SW 1271 (cell line): ENCODE results near the gene CLEC12A.
"Not testable (repeated sequence)": the region's sequence is repeated elsewhere in the genome, so short reads cannot be mapped to it uniquely, and the experiment has no call there.

Experiments used
- DNase-seq, 2 experiments: peaks; one replicate each; lab custom pipeline; 2025; lab: John Stamatoyannopoulos, UW

CLEC12A gene

DNA sequence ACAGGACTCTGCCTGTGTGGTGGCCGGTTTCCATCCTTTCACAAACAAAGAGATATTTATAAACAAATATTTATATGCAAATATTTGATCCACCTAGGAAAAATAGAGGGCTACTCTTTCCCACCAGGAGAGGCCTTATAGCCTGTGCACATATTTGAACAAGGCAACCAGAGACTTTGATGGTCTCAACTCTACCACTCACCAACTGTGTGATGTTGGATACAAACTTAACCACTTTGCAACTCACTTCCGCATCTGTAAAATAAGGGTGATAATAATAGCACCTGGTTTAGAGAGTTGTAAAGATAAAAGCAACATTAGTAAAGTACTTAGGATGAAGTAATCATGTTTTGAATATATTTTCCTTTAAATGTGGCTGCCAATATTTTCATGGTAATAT lies 1.5 kb upstream of the CLEC12A start:
- DNase-seq, result no peak

DNA sequence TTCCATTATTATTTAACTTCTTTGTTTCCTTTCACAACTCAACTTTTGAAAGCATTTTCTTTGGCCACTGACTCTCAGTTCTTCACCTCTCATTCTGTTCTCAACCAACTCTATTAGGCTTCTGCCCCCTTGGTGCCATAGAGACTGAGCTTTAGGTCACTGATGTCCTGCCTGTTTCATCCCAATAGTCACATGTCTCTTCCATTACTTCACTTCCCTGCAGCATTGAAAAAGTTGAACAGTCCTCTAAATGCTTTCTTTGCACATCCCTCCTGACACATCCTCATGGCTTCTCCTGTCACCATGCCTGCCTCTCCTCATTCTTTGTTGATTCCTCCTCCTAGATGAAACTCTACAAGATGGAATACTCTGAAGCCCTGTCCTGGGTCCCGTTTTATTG lies 2.7 kb downstream of the CLEC12A start:
- DNase-seq, result no peak

DNA sequence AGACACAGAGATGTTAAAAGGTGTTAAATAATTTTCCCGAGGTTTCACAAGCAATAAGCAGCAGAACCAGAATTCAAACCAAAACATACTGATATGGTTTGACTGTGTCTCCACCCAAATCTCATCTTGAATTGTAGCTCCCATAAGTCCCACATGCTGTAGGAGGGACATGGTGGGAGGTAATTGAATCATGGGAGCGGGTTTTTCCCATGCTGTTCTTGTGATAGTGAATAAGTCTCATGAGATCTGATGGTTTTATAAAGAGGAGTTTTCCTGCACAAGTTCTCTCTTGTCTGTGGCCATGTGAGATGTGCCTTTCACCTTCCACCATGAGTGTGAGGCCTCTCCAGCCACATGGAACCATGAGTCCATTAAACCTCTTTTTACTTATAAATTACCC lies 3.5 kb downstream of the CLEC12A start:
- DNase-seq, result not testable (repeated sequence)

DNA sequence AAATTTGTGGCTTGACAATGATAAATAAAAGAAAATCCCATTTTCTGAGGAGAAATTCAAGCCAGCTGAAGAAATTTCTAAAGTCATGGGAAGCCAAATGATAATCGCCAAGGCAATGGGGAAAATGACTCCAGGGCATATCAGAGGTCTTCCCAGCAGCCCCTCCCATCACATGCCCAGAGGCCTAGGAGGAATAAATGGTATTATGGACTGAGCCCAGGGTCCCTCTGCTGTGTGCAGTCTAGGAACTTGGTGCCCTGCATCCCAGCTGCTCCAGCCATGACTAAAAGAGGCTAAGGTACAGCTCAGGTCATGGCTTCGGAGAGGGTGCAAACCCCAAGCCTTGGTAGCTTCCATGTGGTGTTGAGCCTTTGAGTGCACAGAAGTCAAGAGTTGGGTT lies 4.4 kb downstream of the CLEC12A start:
- DNase-seq, result no peak

DNA sequence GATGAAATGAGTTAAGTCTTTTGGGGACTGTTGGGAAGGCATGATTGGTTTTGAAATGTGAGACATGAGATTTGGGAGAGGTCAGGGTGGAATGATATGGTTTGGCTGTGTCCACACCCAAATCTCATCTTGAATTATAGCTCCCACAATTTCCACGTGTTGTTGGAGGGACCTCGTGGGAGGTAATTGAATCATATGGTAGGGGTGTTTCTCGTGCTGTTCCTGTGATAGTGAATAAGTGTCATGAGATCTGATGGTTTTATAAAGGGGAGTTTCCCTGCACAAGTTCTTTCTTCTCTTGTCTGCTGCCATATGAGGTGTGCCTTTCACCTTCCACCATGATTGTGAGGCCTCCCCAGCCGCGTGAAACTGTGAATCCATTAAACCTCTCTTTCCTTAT lies 5.4 kb downstream of the CLEC12A start:
- DNase-seq, result not testable (repeated sequence)

DNA sequence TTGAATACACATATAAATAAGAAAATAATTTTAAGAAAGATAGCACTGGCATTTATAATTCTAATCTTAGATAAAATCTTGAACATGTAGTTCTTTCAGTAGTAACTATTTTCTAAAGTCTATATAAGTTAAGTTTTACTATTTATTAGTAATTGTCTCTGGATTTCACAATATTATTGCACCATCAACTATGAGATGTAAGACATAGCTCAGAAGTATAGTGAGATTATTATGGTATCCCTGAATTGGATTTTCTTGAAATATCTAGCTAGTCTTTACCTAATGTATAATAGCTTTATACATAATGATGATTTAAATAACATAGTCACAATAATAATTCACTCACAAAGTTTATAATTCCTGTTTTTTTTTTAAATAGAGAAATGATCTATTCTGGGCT lies 6.7 kb downstream of the CLEC12A start:
- no peak for DNase-seq

DNA sequence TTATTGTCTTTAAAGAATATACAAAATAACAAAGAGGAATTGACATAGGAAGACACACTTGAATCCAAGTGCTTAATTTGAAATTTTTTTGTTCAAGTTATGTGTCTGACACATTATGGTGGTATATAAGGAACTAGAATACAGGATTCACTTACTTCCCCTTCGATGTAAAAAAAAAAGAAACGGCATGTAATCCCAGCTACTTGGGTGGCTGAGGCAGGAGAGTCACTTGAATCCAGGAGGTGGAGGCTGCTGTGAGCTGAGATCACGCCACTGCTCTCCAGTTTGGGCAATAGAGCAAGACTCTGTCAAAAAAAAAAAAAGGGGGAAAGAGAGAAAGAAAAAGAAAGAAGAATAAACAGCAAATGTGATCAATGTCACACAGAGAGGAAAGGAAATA lies 8.9 kb downstream of the CLEC12A start:
- DNase-seq, result no peak

DNA sequence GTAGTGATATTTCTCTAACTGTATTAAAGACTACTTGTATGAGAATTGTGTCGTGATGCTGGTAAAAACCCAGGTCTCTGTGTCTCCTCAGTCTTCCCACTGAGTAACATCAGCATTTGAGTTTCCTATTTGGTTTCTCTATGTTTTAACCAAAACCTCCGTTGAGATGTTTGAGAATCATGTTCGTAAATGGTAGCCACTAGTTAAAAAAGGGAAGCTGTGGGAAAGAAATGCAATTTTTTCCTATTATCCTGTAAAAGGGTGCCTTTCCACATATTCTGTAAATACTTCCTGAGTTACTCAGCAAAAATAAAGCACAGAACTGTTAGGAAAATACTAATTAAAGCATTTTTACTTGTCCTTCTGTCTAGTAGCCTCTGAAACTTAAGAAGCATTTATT lies 20.7 kb downstream of the CLEC12A start:
- DNase-seq, result no peak

DNA sequence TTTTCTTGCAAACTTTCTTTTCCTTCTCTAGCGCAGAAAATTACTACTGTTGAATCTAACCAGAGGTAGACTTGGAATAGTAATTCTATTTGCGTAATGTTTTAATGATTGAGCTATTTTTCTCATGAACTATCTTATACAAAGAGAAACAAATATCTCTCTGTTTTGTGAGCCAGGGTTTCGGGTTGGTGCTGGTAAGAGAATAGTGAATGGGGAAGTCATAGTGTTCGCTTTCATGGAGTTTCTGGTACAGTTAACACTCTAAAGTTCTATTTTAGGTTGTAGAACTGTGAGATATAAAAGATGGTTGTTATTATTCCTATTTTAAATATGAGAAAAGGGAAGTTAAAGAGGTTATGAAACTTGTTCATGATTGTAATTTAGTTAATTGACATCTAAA lies 21.1 kb downstream of the CLEC12A start:
- no peak for DNase-seq

DNA sequence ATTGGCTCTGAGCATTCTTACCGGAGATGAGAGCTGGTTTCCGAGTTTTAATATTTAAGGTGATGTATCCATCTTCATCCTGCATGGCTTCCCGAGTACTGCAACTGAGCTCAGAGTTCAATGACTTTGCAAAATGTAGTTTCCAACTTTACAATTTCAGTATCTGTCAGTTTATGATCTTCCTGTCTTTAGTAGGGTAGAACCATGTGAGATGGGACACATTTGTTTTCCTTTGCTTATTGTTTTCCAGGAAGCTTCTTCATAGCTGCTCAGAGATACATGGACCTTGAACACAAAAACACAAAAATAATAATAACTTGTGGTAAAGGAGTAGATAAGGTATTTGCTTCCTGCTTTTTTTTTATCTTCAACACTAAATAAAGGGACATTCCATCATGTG lies 27.8 kb downstream of the CLEC12A start, which contains the start of gene CLEC1B:
TSS of gene CLEC1B (minus strand) at position 106 of the 400 bp plus-strand sequence. CDS start at position 85, 21 bp downstream.
- DNase-seq, result no peak

DNA sequence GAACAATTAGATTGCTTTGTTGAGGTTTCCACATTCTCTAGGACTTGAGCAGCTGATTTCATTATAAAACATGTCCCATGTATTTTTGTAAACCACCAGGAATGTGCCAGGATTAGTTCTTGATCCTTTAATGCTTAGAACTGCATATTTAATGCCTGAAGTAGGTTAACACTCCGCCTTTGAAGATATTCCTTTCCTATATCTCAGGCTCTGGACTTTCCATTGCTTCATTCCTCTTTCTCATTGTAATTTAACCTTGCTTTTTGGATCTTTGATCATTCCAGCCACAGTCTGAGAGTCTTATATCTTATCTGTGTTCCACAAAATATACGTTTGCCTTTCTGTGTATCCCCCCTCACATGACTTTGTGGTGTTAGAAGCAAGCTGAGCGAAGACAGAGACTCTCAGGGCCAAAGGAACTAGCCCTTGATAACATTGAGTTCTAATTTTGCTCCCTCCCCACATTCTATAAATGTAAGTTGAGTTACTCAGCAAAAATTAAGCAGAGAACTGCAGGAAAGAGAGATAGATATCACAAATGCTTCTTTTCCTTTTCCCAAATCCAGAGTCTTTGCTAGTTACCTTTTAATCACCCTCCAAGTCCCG lies 30.1 kb downstream of the CLEC12A start:
- no peak for DNase-seq

DNA sequence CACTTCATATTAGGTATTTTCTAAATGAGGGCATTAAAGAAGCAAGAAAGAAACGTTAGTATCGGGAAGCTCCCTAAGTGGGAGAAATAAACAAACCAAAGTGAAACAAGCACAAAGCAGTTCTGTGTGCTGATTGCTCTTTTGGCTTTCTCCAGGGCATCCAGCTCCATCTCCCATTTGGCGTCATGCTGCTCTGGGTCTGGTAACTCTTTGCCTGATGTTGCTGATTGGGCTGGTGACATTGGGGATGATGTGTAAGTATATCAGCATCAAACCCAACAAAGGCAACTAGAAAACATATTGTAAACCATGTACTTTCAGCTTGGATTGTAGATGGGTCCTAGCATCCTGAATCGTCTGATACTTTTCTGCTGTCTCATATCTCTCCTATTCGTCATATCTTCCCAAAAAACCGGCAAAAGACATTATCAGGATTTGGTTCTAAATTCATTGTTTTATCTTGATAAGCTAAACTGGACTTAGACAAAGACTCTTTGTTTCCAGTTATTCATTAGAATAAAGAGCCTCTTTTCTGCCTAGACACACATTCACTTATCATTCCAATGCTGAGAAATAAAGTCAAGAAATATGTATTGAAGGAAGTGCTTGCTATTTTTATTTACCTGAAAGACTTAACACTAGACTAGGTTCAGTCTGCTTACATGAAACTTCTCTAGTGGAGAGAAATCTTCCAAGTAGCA lies 41.6 kb downstream of the CLEC12A start:
- no peak for DNase-seq

DNA sequence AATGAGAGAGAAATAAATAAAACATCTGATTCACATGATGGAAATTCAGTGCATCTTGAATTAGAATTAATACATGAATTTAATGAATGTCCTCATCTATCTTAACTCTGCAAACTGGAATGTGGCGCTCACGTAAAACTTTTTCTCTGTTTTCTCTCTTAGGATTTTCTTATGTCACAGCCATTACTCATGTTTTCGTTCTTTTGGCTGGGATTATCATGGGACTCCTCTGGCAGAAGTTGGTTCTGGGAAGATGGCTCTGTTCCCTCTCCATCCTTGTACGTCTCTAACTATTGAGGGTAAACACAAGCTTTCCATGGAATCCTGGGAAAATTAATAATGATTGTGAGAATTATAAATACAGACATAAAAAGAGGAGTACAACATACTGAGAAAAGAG lies 44.2 kb downstream of the CLEC12A start:
- no peak for DNase-seq

DNA sequence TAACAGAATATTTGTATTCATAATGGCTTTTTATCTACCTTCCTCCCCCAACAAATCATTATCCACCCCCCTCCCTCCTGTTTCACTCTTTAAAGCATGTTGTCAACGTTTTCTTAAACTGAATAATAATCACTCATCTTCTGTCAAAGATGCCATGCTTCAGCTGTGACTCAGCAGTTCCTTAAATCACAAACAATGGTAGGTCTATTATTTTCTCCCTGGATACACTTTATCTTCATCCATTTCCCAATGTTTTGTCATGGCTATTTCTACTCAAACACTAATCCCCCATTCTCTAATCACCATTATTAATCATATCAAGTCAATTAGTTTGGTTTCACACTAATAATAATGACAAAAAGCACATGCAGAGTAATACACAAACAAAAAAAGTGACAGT lies 45.7 kb downstream of the CLEC12A start:
- DNase-seq, result peak in 1 of 2 experiments; percentile 53

DNA sequence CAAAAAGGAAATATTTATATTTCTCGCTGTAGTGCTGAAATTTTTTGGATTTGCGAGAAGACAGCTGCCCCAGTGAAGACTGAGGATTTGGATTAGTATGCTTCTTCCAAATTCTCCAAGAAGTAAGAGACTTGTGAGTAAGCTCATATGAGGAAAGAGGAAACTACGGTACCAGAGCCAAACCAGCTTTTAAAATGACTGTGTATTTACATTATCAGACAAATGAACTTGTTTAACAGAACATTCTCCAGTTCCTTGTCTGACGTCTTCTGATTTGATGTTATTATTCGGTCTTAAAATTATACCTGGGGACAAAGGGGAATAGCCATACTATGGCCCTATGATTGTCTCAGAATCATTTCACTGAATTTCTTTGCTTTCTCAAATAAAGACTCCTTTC lies 47.2 kb downstream of the CLEC12A start:
- DNase-seq, result no peak

DNA sequence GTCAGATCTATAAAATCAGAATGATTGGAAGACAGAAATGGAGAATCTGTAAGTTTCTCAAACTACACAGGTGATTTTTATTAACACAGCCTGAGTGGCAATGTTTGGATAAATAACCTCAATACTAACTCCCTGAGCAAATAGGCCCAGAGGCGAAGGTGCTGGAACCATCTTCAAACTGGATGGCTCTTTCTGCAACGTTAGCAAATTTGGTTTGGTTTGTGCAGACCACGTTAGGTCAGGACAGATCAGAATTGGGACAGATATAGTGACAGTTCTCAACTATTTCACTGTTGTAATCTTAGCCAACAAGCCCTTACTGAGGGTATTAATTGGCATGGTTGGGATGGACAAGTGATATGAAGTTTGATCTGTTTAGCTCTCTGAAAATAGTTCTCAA lies 50.1 kb downstream of the CLEC12A start:
- no peak for DNase-seq

DNA sequence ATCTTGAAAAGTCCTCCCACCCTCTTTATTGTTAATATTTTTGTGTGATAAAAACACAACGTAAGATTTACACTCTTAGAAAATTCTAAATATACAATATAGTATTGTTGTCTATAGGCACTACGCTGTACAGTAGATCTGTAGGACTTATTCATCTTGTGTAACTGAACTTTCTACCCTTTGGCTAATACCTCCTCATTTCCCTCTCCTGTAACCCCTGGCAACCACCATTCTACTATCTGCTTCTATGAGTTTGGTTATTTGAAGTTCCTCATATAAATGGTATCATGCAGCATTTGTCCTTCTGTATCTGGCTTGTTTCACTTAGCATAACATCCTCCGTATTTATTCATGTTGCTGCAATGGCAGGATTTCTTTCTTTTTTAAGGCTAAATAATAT lies 54.0 kb downstream of the CLEC12A start:
- no peak for DNase-seq

DNA sequence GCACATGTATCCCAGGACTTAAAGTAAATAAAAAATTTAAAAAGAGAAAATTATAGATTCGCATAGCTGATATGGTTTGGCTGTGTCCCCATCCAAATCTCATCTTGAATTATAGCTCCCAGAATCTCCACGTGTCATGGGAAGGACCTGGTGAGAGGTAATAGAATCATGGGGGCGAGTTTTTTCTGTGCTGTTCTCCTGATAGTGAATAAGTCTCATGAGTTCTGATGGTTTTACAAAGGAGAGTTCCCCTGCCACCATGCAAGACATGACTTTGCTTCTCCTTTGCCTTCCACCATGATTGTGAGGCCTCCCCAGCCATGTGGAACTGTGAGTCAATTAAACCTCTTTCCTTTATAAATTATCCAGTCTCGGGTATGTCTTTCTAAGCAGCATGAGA lies 55.5 kb downstream of the CLEC12A start:
- DNase-seq, result not testable (repeated sequence)

DNA sequence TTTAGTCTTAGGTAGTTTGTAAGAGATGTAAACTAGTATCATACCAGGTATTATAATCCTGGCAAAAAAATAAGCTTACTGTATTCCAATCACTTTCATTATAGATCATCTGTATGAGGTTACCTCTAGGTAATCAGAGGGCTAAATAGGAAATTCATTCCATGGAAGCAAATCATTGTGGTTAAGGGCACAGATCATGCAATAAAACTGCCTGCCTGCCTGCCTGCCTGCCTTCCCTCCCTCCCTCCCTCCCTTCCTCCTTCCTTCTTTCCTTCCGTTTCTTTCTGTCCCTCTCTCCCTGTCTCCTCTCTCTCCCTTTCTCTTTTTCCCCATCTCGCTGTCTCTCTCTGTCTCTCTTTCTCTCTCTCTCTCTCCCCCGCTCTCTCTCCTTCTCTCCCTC lies 56.1 kb downstream of the CLEC12A start:
- peak in 1 of 2 experiments; percentile 25 for DNase-seq

DNA sequence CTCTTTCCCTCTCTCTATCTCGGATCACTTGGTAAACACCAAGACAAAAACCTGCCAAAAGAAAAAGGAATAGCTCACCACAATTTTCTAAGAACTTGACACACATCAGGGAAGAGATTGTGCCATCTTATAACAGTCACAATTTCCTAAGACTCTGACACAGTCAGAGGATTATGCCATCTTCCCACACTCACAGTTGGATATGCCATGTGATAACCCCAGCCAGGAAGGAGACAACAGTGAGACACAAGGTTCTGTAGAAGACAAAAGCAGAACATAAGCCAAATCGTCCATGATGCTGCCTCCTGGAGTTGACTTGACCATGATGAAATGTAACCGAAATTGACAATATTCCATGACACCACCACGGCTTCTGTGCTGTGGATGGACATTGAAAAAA lies 56.5 kb downstream of the CLEC12A start:
- peak in 1 of 2 experiments; percentile 34 for DNase-seq

DNA sequence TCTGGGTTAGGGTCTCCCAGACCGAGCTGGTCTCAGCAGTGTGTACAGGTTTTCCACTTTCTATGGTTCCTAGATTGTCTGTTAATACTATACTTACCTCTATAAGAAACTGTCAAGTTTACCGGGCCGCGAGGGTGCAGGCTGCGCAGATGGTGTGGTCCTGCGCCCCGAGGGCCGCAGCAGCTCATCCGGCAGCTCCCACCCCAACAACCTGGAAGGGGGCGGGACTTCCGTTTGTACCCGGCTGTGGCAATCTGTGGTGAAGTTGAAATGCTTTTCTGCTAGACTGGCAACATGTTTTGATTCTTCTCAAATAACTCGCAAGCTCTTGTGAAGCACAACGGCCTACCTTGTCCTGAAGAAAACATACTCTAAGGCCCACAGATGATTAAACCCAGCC lies 59.2 kb downstream of the CLEC12A start, which contains the start of gene CLEC9A:
TSS of gene CLEC9A (plus strand) at position 237 of the 400 bp plus-strand sequence. CDS start 22,006 bp downstream, outside the sequence.
- no peak for DNase-seq

DNA sequence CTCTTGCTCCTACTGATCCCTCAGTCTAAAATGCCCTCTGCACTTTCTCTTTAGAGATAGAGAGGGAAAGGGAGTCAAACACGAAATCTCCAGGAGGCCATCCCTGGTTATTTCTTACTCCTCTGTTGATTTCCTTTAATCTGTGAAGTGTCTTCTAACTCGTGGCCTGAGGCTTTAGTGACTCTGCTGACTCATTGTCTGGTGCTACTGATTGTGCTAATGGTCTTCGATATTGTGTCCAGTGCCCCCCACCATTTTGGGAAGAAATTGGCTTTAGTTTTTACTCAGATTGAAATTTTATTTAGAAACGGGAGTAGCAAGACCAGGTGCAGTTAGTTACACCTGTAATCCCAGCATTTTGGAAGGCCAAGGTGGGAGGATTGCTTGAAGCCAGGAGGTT lies 60.1 kb downstream of the CLEC12A start:
- peak; percentile 26 to 72 for DNase-seq

DNA sequence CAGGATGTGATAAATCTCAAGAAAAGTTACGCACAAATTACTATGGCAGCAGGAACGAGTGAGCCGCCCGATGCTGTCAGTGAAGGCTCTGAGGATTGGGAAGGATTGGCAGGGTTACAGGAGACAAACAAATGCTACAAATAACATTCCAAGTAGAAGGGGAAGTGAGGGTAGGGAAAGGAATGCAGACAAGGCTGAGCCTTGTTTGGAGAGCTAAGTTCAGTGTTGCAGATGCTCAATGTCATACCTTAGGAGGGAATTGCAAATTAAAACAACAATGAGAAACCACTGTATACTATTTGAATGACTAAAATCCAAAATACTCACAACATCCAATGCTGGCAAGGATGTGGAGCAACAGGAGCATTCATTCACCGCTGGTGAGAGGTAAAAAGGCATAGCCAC lies 60.6 kb downstream of the CLEC12A start:
- DNase-seq, result peak; percentile 89 to 94
